Cardiac fibroblast (primary cell): ENCODE results near the gene GRB7.
"Not testable (repeated sequence)": the region's sequence is repeated elsewhere in the genome, so short reads cannot be mapped to it uniquely, and the experiment has no call there.

ENCODE experiments used
- DNase-seq, 2 donors: peaks; one replicate each; pipeline versions ENCODE4 v3.0.0 to v3.0.0-alpha.2; 2010; ENCODE audit warnings: low read depth in 2 of 2
- H3K4me3 ChIP-seq, 2 donors: replicated peaks in 1 of 2; 1 replicate in 1 of 2; 2 replicates in 1 of 2; pipeline ENCODE4 v1.5.1; 2011; ENCODE audit warnings: low read depth in 2 of 2, low read length in 2 of 2, mild to moderate bottlenecking in 2 of 2, moderate library complexity in 1 of 2
- CTCF ChIP-seq: IDR thresholded peaks from one replicate; pipeline ENCODE4 v1.5.1; 2011; ENCODE audit warnings: low read depth, mild to moderate bottlenecking, low read length, inconsistent platforms

GRB7 gene

DNA sequence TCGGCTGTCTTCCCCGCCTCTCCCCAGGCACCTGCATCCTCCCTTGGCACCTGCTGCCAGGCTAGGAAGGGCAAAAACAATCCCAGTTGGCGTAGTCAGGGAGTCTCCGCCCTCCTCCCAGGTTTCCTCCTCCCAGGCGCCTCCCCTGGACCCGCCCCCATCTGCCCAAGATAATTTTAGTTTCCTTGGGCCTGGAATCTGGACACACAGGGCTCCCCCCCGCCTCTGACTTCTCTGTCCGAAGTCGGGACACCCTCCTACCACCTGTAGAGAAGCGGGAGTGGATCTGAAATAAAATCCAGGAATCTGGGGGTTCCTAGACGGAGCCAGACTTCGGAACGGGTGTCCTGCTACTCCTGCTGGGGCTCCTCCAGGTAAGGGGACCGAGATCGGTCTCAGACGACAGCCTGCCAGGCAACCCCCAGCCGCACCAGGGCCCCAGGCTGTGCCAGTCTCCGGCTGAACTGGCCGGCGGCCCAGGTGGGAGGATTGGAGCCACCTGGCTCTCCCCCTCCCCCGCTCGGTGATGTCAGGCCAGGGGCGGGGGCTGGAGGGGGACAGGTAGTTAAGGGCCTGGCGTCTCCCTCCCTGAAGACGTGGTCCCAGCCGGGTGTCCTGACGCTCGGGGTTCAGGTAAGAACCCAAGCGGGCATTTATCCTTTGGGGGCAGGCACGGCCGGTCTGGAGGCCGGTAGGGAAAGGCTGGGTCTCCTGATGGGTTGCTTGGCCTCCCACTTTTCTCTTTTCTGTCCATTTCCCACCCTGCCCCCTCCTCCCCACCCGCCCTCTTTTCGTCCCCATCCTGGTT, at the start of gene GRB7:
Gene GRB7, plus strand, starts transcription at position 179 of the 808 bp plus-strand sequence. CDS start 4,364 bp downstream, outside the sequence.
- no peak for DNase-seq
- TF ChIP-seq CTCF, result no peak
- no peak within 1 kb of the TSS for H3K4me3 ChIP-seq

DNA sequence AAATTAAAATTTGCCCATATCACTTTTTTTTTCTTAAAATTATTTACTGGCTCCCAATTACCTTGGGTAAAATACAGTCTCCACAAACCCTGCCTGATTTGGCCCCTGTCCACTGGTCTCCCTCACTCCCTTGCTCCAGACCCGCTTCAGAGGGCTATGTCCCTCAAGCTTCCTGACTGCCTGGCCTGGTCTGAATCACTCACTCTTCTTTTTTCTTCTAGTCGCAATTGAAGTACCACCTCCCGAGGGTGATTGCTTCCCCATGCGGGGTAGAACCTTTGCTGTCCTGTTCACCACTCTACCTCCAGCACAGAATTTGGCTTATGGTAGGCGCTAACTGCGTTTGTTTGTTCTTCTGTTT, 49.3 kb upstream of the GRB7 start:
- peak in 1 of 2 donors; percentile 20 for DNase-seq
- peak overlapping the region; percentile 61 to 70 for H3K4me3 ChIP-seq
- TF ChIP-seq CTCF, result no peak

DNA sequence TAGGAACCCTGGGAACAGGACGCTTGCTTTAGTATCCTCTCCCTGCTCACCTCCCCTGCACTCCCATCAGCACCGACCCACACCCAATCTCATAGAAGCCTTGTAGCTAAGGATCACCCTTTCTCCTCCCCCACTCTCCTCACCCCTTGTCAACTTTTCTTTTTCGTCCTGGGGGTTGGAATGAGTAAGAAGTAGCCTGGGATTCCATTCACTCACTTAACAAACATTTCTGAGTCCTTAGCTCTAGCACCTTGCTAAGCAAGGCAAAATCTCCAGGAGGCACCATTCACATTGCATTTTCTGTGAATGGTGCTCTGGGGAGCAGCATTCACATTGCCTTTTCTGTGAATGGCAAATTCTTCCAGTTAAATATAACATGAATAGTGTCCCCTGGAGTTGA, 48.8 kb upstream of the GRB7 start:
- H3K4me3 ChIP-seq, result peak overlapping the region in 1 of 2 donors; percentile 70
- TF ChIP-seq CTCF, result no peak
- DNase-seq, result no peak

DNA sequence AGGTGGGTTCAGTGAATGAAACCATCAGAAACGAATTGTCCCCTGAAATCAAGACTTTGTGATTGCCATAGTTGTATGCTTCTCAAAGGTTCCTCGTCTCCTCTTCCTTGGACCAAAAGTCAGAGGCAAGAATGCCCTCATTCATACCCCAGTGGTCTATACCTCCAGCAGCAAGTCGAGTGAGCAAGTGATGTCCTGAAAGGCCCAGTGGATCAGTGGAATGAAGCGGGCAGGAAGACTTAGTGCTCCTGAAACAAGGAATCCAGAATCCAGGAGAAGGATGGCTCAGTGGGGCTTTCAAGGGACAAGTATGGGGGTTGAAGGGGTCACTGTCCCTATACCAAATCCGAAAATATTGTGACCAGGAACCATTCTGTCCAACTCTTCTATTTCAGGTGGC, 43.1 kb upstream of the GRB7 start:
- TF ChIP-seq CTCF, result no peak
- H3K4me3 ChIP-seq, result no peak overlapping the region

GRCh38 chr17:39695089-39695474, 42.7 kb upstream of the GRB7 start:
- DNase-seq, result no peak
- H3K4me3 ChIP-seq, result no peak overlapping the region
- no peak for TF ChIP-seq CTCF

More for the DNA sequence above, 43.1 kb upstream of the GRB7 start:
- DNase-seq, result no peak

- no peak for DNase-seq
- TF ChIP-seq CTCF, result no peak
- no peak overlapping the region for H3K4me3 ChIP-seq
Measured at GRCh38 chr17:39696731-39697130, 41.0 kb upstream of the GRB7 start.

DNA sequence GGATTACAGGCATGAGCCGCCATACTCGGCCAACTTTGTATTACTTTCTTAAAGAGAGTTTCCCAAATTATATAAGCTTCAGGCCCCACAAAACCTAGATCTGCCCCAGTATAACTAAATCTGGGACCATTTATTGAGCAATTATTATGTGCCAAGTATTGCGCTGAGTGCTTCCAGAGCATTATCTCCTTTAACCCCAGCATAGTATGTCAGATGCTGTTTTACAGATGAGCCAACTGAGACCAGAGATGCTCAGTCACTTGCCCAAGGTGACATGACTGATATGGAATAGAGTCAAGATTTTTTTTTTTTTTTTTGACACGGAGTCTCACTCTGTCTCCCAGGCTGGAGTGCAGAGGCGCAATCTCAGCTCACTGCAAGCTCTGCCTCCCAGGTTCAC, 39.8 kb upstream of the GRB7 start:
- no peak for DNase-seq
- no peak overlapping the region for H3K4me3 ChIP-seq
- no peak for TF ChIP-seq CTCF

- not testable (repeated sequence) for DNase-seq
- peak overlapping the region; percentile 71 to 85 for H3K4me3 ChIP-seq
Measured at GRCh38 chr17:39699157-39699817, 38.5 kb upstream of the GRB7 start.
